Fibroblast of the aortic adventitia (primary cell): Measurements from ENCODE around the gene C10orf90. TPM values are rescaled to one million over a fixed set of nuclear protein-coding genes. Genes with fewer than 3 reads are reported as not detected.

ENCODE experiments used
- DNase-seq: peaks from one replicate; pipeline ENCODE4 v3.0.0-alpha.2; 2010; ENCODE audit warnings: low read depth
- H3K4me3 ChIP-seq: 2 replicates; pipeline ENCODE4 v1.5.1; 2011; ENCODE audit warnings: low read depth, mild to moderate bottlenecking, control low read depth, low read length, moderate library complexity
- total RNA-seq: library from RNA; depleted of rRNA; stranded (reverse); fragments of >200 nt; gene quantifications from 2 replicates; pipeline ENCODE4 v1.2.3, GENCODE V29; 2012; ENCODE audit warnings: low replicate concordance
- TF ChIP-seq, protein P1 (sequence below): IDR thresholded peaks from 2 replicates; pipeline ENCODE4 v1.5.1; 2011; ENCODE audit warnings: mild to moderate bottlenecking, low read length, control low read depth, inconsistent platforms; ENCODE audit not compliant: insufficient read depth

The C10orf90 gene
- total RNA-seq, 1 donor: 1.1 TPM

DNA sequence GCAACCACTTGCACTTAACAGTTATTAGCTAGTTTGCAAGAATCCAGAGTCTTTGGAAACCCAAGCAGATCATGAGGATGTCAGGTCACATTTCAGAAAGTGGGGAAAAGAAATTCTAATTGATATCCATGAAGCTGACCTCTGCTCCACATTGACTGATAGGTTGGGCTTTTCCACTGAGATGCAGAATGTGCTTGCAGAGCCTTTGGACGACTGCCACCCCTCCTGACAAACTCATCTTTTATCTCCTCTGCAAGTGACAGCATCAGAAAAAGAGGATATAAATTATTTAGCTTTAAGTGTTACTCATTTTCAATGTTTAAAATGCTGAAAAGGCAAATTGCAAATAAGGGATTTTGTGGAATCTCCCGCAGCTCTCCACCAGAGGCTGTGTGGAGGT lies 75.3 kb downstream of the C10orf90 start:
- TF ChIP-seq, protein P1, sequence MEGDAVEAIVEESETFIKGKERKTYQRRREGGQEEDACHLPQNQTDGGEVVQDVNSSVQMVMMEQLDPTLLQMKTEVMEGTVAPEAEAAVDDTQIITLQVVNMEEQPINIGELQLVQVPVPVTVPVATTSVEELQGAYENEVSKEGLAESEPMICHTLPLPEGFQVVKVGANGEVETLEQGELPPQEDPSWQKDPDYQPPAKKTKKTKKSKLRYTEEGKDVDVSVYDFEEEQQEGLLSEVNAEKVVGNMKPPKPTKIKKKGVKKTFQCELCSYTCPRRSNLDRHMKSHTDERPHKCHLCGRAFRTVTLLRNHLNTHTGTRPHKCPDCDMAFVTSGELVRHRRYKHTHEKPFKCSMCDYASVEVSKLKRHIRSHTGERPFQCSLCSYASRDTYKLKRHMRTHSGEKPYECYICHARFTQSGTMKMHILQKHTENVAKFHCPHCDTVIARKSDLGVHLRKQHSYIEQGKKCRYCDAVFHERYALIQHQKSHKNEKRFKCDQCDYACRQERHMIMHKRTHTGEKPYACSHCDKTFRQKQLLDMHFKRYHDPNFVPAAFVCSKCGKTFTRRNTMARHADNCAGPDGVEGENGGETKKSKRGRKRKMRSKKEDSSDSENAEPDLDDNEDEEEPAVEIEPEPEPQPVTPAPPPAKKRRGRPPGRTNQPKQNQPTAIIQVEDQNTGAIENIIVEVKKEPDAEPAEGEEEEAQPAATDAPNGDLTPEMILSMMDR: no peak
- H3K4me3 ChIP-seq: no peak overlapping the region
- no peak for DNase-seq

DNA sequence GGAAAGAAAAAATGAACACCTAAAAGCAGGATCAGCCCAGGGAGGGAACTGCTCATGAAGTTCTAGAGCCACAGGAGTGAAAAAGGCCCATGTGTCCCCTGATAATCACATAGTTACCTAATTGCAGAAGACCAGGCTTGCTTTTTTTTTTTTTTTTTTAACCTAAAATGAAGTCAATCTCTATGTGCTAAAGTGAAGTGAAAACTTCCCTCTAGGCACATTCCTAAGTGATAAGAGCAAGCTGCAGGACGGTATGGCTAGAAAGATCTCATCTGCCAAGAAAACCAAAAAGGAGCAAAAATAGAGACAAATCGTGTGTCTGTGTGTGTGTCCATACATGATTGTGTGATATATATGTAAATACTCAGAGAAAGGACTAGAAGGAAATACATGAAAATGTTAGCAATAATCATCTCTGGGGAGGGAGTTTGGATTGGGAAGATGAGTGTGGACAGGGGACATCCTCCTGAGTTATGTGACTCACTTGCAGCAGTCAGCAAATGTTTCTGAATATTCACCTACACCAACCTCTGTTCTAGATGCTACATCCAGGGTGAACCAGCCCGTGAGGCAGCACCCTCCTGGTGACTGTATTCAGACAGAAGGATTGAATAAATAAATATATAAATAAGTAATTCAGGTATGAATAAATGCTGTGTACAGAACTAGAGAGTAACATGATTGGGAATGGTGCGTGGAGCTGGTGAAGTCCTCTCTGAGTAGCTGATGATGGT lies 76.4 kb downstream of the C10orf90 start:
- no peak overlapping the region for H3K4me3 ChIP-seq
- no peak for DNase-seq

DNA sequence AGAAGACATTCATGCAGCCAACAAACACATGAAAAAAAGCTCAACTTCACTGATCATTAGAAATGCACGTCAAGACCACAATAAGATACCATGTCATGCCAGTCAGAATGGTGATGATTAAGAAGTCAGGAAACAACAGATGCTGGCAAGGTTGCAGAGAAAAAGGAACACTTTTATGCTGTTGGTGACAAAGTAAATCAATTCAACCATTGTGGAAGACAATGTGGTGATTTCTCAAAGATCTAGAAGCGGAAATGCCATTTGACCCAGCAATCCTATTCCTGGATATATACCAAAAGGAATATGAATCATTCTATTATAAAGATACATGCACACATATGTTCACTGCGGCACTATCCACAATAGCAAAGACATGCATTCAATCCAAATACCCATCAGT lies 77.6 kb downstream of the C10orf90 start:
- peak; percentile 16 for DNase-seq
- TF ChIP-seq, protein P1: no peak
- H3K4me3 ChIP-seq: no peak overlapping the region

More for the DNA sequence above, 76.4 kb downstream of the C10orf90 start:
- TF ChIP-seq, protein P1: no peak

DNA sequence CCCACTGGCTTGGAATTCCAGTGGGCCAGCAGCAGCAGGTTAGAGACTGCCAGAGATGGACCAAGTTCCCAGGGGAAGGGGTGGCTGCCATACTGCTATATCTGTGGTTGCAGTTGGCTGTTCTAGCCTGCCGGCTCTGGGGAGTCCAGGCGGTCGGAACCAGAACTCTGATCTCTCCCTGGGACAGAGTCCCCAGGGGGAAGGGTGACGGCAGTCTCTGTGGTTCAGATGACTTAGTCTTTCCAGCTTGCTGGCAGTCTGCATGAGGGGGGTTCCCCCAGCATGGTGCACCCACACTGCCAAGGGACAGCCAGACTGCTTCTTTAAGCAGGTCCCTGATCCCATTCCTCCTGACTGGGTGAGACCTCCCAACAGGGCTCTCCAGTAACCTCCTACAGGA lies 82.5 kb downstream of the C10orf90 start:
- no peak overlapping the region for H3K4me3 ChIP-seq
- DNase-seq: no peak
- TF ChIP-seq, protein P1: no peak

DNA sequence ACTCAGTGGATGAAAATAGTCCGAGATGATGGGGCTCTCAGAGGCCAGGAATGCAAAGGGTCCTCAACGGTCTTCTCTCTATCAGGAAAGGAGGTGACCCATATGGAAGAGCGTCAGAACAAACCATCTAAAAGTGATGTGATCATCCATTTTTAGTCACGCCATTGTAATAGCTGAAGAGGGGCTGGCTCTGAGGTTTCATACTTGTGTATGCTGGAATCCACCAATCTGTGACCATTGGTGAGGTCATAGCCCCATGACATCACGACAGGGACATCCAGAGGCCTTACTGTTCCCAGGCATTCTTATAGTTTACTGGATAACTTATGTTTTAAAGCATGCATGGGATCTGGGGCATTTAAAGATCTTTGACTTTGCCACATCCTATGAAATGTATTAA lies 83.6 kb downstream of the C10orf90 start:
- no peak for DNase-seq
- TF ChIP-seq, protein P1: no peak
- no peak overlapping the region for H3K4me3 ChIP-seq

DNA sequence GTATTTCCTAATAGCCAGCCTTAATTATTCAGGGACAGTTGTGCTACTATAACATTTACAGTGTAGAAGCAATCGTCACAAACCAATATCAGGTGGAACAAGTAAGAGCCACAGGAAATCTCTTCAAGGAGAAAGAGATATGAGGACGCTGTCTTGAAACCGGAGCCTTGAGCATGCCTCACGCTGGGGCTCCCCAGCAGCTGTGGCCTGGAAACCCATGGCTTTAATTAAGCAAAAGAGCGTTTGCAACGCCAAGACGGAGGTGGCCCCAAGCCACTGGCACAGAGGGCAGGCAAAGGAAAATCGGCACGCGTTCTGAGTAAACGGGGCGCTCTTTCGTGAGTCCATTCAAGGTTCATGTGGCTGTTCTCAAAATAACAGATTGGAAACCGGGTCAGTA lies 84.4 kb downstream of the C10orf90 start:
- TF ChIP-seq, protein P1: no peak
- H3K4me3 ChIP-seq: no peak overlapping the region
- DNase-seq: no peak
